HCT116 (cell line): Measurements from ENCODE around the gene SAMD4B. TPM values are rescaled to one million over a fixed set of nuclear protein-coding genes. Genes with fewer than 3 reads are reported as not detected.

Experiments used
- ATAC-seq: fragments of 200-7000 bp; cut with Tn5 transposase; 2 replicates; pipeline ENCODE4 v1.9.1; 2020; ENCODE audit warnings: mild to moderate bottlenecking, moderate library complexity
- BruUV-seq: library from RNA; stranded (reverse); fragments of 400-500 nt; replicated peaks from 2 replicates; lab custom pipeline; 2021; lab: Mats Ljungman, UMichigan
- CTCF ChIA-PET: fragments of 300-600 bp; sonication (Branson Sonifier 250); formaldehyde crosslinking; loops from one replicate; lab custom pipeline; 2021; ENCODE audit warnings: antibody characterized with exemption; lab: Charles Lee
- POLR2A ChIA-PET: fragments of 300-600, 350-600 bp; sonication (Branson Sonifier 250); formaldehyde crosslinking; loops from one replicate; lab custom pipeline; 2021; ENCODE audit warnings: antibody characterized with exemption; lab: Charles Lee
- RAD21 ChIA-PET, 2 experiments: fragments of 300-600 bp; sonication (Branson Sonifier 250); formaldehyde crosslinking; loops; one replicate each; lab custom pipeline; 2023; ENCODE audit warnings: low total read pairs in 2 of 2; ENCODE audit not compliant: uncharacterized antibody in 2 of 2, unreplicated experiment in 2 of 2, low non-redundant PET in 1 of 2; lab: Charles Lee
- DNase-seq: peaks from one replicate; pipeline ENCODE4 v3.0.0-alpha.2; 2010; ENCODE audit warnings: low read depth, low spot score
- H2AFZ ChIP-seq: fragments of 200-600 bp; shearing (Covaris generic), sonication (generic); 2 replicates; pipeline ENCODE4 v1.6.1; 2017; ENCODE audit warnings: low read depth, mixed run types, mixed read lengths, antibody characterized with exemption, low read length; ENCODE audit not compliant: poor library complexity, severe bottlenecking
- H3K27ac ChIP-seq: 2 replicates; pipeline ENCODE4 v1.5.1; 2012; ENCODE audit warnings: low read depth, low read length
- H3K27me3 ChIP-seq: fragments of 200-600 bp; sonication (generic); 2 replicates; pipeline ENCODE4 v1.6.1; 2016; ENCODE audit warnings: mixed run types, low read length, mixed read lengths; ENCODE audit not compliant: insufficient read depth
- H3K36me3 ChIP-seq, 2 experiments: fragments of 200-500 bp in 1 of 2; fragments of 200-600 bp in 1 of 2; sonication (Bioruptor generic) in 1 of 2; sonication (generic) in 1 of 2; 2 replicates each; pipeline versions ENCODE4 v1.5.1 to v1.6.1; 2014 to 2016; ENCODE audit warnings: low read length in 2 of 2, inconsistent platforms in 1 of 2, mixed read lengths in 1 of 2, mixed run types in 1 of 2; ENCODE audit not compliant: insufficient read depth in 2 of 2, control insufficient read depth in 1 of 2
- H3K4me1 ChIP-seq, 2 experiments: fragments of 200-600 bp in 1 of 2; sonication (generic) in 1 of 2; 2 replicates each; pipeline versions ENCODE4 v1.5.1 to v1.6.1; 2012 to 2017; ENCODE audit warnings: low read length in 2 of 2, inconsistent platforms in 1 of 2, mild to moderate bottlenecking in 1 of 2, mixed read lengths in 1 of 2, mixed run types in 1 of 2, moderate library complexity in 1 of 2; ENCODE audit not compliant: insufficient read depth in 2 of 2, control insufficient read depth in 1 of 2
- H3K4me2 ChIP-seq: fragments of 200-600 bp; sonication (generic); 2 replicates; pipeline ENCODE4 v1.6.1; 2017; ENCODE audit warnings: mixed run types, low read length, mixed read lengths
- H3K4me3 ChIP-seq, 2 experiments: fragments of 200-600 bp in 1 of 2; sonication (generic) in 1 of 2; replicated peaks in 1 of 2; 2 replicates each; pipeline ENCODE4 v1.5.1; 2011 to 2016; ENCODE audit warnings: low read length in 2 of 2, control low read depth in 1 of 2, low read depth in 1 of 2, mild to moderate bottlenecking in 1 of 2, mixed read lengths in 1 of 2, mixed run types in 1 of 2
- H3K79me2 ChIP-seq: fragments of 200-600 bp; sonication (generic); 2 replicates; pipeline ENCODE4 v1.6.1; 2017; ENCODE audit warnings: mild to moderate bottlenecking, mixed run types, low read length, moderate library complexity, mixed read lengths; ENCODE audit not compliant: insufficient read depth
- H3K9ac ChIP-seq: fragments of 200-600 bp; sonication (generic); 2 replicates; pipeline ENCODE4 v1.6.1; 2016; ENCODE audit warnings: low read length, mixed read lengths
- H3K9me2 ChIP-seq: fragments of 200-600 bp; sonication (generic), shearing (Covaris generic); 2 replicates; pipeline ENCODE4 v1.6.1; 2017; ENCODE audit warnings: mixed run types, mild to moderate bottlenecking, moderate library complexity; ENCODE audit not compliant: insufficient read depth
- H3K9me3 ChIP-seq, 2 experiments: fragments of 200-500 bp in 1 of 2; fragments of 200-600 bp in 1 of 2; sonication (Bioruptor generic) in 1 of 2; sonication (generic) in 1 of 2; 2 replicates each; pipeline ENCODE4 v1.6.1; 2014 to 2017; ENCODE audit warnings: low read length in 2 of 2, mixed read lengths in 2 of 2, inconsistent platforms in 1 of 2, low read depth in 1 of 2, mild to moderate bottlenecking in 1 of 2, mixed run types in 1 of 2, moderate library complexity in 1 of 2; ENCODE audit not compliant: control insufficient read depth in 1 of 2, insufficient read depth in 1 of 2
- H4K20me1 ChIP-seq: fragments of 200-600 bp; sonication (generic), shearing (Covaris generic); 2 replicates; pipeline ENCODE4 v1.6.1; 2017; ENCODE audit warnings: mixed run types, mild to moderate bottlenecking, moderate library complexity; ENCODE audit not compliant: insufficient read depth
- CBX3 ChIP-seq: IDR thresholded peaks from 2 replicates; pipeline ENCODE4 v1.6.1; 2012; ENCODE audit warnings: low read depth
- EGR1 ChIP-seq: IDR thresholded peaks from 2 replicates; pipeline ENCODE4 v1.6.1; 2012; ENCODE audit warnings: low read depth
- ELF1 ChIP-seq: IDR thresholded peaks from 2 replicates; pipeline ENCODE4 v1.6.1; 2012; ENCODE audit warnings: low read depth, borderline replicate concordance
- EZH2 ChIP-seq: fragments of 200-600 bp; sonication (generic); IDR thresholded peaks from 2 replicates; pipeline ENCODE4 v1.6.1; 2017; ENCODE audit warnings: antibody characterized with exemption, mixed run types
- EZH2phosphoT487 ChIP-seq: fragments of 200-600 bp; IDR thresholded peaks from 2 replicates; pipeline ENCODE4 v1.6.1; 2018; ENCODE audit warnings: antibody characterized with exemption, borderline replicate concordance
- POLR2A ChIP-seq: IDR thresholded peaks from 2 replicates; pipeline ENCODE4 v1.7.0; 2011; ENCODE audit warnings: borderline replicate concordance; ENCODE audit not compliant: insufficient read depth, insufficient read length; ENCODE audit errors: extremely low read depth
- SIN3A ChIP-seq: IDR thresholded peaks from 2 replicates; pipeline ENCODE4 v1.6.1; 2012; ENCODE audit warnings: low read depth
- SP1 ChIP-seq: IDR thresholded peaks from 2 replicates; pipeline ENCODE4 v1.6.1; 2012; ENCODE audit warnings: low read depth
- YY1 ChIP-seq: IDR thresholded peaks from 2 replicates; pipeline ENCODE4 v1.6.1; 2011; ENCODE audit warnings: low read length, low read depth, moderate library complexity, mild to moderate bottlenecking; ENCODE audit not compliant: insufficient replicate concordance; ENCODE audit errors: extremely low read depth
- ZNF274 ChIP-seq: fragments of 200-500 bp; sonication (Bioruptor generic); IDR thresholded peaks from 2 replicates; pipeline ENCODE4 v1.6.1; 2014; ENCODE audit warnings: mild to moderate bottlenecking, low read depth, low read length, inconsistent platforms
- intact Hi-C: fragments of 100-400 bp; cut with micrococcal nuclease; formaldehyde crosslinking; loops from 2 replicates; pipeline ENCODE4 v1.10.0; 2022
- total RNA-seq: library from RNA; stranded (reverse); gene quantifications from one replicate; pipeline ENCODE4 v1.2.1, GENCODE V29; 2021; ENCODE audit not compliant: unreplicated experiment
- TF ChIP-seq, protein P1 (sequence below): IDR thresholded peaks from 2 replicates; pipeline ENCODE4 v1.6.1; 2011; ENCODE audit warnings: mild to moderate bottlenecking, low read length, moderate library complexity; ENCODE audit not compliant: insufficient replicate concordance; ENCODE audit errors: extremely low read depth
- TF ChIP-seq, protein P2 (sequence below), 3 experiments: fragments of 200-600 bp in 1 of 3; sonication (generic) in 1 of 3; IDR thresholded peaks in 2 of 3; conservative IDR thresholded peaks in 1 of 3; 2 replicates each; pipeline ENCODE4 v1.5.1; 2012 to 2017; ENCODE audit warnings: low read depth in 2 of 3, low read length in 2 of 3, antibody characterized with exemption in 1 of 3, borderline replicate concordance in 1 of 3, control low read depth in 1 of 3, mild to moderate bottlenecking in 1 of 3, mixed read lengths in 1 of 3, mixed run types in 1 of 3, moderate library complexity in 1 of 3; ENCODE audit not compliant: insufficient read depth in 1 of 3
- TF ChIP-seq, protein P3 (sequence below): IDR thresholded peaks from 2 replicates; pipeline ENCODE4 v1.6.1; 2012

Gene SAMD4B
- total RNA-seq, 1 experiment from 2014 or later, result 127 TPM

DNA sequence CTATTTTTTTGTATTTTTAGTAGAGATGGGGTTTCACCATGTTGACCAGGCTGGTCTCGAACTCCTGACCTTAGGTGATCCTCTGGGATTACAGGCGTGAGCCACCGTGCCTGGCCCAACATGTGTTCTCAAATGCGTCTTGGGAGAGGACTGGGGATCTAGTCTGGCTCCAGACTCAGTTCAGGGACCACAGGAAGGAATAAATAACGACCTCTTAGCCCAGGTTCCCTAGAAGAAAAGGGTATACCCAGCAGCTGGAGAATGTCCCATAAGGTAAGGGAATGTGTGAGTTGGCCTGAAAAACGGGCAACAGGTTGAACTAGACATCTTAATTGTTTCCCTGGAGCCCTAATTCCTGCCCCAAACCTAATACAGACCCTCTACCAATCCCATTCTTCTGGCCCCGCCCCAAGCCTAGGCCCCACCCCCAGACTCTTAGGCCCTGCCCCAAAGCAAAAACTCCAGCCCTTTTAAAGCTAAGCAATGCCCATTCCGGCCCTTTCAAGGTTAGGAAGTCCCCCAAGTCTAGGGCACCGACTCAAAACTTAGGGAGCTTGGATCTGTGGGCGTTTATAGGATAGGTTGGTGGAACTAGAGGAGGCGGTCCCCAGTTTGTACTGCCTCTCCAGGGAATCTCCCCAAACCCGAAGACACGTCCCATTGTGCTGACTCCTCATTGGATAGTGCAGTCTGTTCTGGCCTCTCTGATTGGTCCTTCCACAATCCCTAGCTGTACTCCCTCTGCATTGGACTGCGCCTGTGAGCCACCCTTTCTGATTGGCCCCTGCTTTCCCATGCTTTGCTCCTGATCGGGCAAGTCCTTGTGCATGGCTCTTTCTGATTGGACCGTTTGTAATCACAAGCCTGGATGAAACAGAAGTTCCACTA is 16.2 kb upstream of the SAMD4B start:
- H2AFZ ChIP-seq, result no peak overlapping the region
- H3K27me3 ChIP-seq, result no peaks in the 10 kb centered on the region
- ATAC-seq (peak; percentile 68), DNase-seq (peak; percentile 51)
- H3K4me3 ChIP-seq, result no peak overlapping the region
- no peaks in the 10 kb centered on the region for H3K9me3 ChIP-seq
- peaks cover 0 to 19% of the 10 kb centered on the region in 2 experiments; a peak in 2 of 4 replicates for H3K4me1 ChIP-seq
- no peaks in the 10 kb centered on the region for H4K20me1 ChIP-seq
- CTCF ChIA-PET, result interaction anchor here (3.8 kb wide), 1 partner anchor 113 kb away, joined by 32 read pairs; no protein-coding TSS in a partner anchor
- H3K4me2 ChIP-seq, result no peak overlapping the region
- no TSS peak for BruUV-seq
- no peaks in the 10 kb centered on the region for H3K79me2 ChIP-seq
- H3K36me3 ChIP-seq, result no peaks in the 10 kb centered on the region
- intact Hi-C loops, result loop anchor here (5.0 kb wide), 1 partner anchor 364 kb away; no protein-coding TSS in a partner anchor
- no peak overlapping the region for H3K27ac ChIP-seq
- no peak overlapping the region for H3K9ac ChIP-seq
- RAD21 ChIA-PET, result interaction anchor here (0.6 to 0.8 kb wide), 2 partner anchors 87 to 114 kb away, joined by 3 read pairs; partner anchors contain the start of gene PLEKHG2 (in 1 of the 2)
- POLR2A ChIA-PET, result interaction anchor here (0.7 kb wide), 1 partner anchor 16 kb away, joined by 3 read pairs; the partner anchor contains the start of gene SAMD4B
- no peaks in the 10 kb centered on the region for H3K9me2 ChIP-seq
- TF ChIP-seq SP1 (no peak), ZNF274 (no peak), SIN3A (no peak), YY1 (no peak), ELF1 (no peak), EGR1 (no peak), EZH2phosphoT487 (no peak), CBX3 (no peak), EZH2 (no peak), POLR2A (no peak)
- TF ChIP-seq, protein P1, sequence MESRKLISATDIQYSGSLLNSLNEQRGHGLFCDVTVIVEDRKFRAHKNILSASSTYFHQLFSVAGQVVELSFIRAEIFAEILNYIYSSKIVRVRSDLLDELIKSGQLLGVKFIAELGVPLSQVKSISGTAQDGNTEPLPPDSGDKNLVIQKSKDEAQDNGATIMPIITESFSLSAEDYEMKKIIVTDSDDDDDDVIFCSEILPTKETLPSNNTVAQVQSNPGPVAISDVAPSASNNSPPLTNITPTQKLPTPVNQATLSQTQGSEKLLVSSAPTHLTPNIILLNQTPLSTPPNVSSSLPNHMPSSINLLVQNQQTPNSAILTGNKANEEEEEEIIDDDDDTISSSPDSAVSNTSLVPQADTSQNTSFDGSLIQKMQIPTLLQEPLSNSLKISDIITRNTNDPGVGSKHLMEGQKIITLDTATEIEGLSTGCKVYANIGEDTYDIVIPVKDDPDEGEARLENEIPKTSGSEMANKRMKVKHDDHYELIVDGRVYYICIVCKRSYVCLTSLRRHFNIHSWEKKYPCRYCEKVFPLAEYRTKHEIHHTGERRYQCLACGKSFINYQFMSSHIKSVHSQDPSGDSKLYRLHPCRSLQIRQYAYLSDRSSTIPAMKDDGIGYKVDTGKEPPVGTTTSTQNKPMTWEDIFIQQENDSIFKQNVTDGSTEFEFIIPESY, result no peak
- TF ChIP-seq, protein P2, sequence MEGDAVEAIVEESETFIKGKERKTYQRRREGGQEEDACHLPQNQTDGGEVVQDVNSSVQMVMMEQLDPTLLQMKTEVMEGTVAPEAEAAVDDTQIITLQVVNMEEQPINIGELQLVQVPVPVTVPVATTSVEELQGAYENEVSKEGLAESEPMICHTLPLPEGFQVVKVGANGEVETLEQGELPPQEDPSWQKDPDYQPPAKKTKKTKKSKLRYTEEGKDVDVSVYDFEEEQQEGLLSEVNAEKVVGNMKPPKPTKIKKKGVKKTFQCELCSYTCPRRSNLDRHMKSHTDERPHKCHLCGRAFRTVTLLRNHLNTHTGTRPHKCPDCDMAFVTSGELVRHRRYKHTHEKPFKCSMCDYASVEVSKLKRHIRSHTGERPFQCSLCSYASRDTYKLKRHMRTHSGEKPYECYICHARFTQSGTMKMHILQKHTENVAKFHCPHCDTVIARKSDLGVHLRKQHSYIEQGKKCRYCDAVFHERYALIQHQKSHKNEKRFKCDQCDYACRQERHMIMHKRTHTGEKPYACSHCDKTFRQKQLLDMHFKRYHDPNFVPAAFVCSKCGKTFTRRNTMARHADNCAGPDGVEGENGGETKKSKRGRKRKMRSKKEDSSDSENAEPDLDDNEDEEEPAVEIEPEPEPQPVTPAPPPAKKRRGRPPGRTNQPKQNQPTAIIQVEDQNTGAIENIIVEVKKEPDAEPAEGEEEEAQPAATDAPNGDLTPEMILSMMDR (IDR thresholded peaks at IDR 0.05 in 2 of 3, conservative IDR thresholded peaks at IDR 0.05 in 1 of 3; ENCODE audit: borderline replicate concordance in 1 of 3, insufficient read depth in 1 of 3, low read depth in 2 of 3, low read length in 2 of 3), result no peak
- TF ChIP-seq, protein P3, sequence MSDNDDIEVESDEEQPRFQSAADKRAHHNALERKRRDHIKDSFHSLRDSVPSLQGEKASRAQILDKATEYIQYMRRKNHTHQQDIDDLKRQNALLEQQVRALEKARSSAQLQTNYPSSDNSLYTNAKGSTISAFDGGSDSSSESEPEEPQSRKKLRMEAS, result no peak
